HCT116 (cell line): ENCODE data around the gene SCN3A. TPM values are rescaled to one million over a fixed set of nuclear protein-coding genes. Genes with fewer than 3 reads are reported as not detected.

Source experiments
- ATAC-seq: fragments of 200-7000 bp; cut with Tn5 transposase; 2 replicates; pipeline ENCODE4 v1.9.1; 2020; ENCODE audit warnings: mild to moderate bottlenecking, moderate library complexity
- BruUV-seq: library from RNA; stranded (reverse); fragments of 400-500 nt; replicated peaks from 2 replicates; lab custom pipeline; 2021; lab: Mats Ljungman, UMichigan
- CTCF ChIA-PET: fragments of 300-600 bp; sonication (Branson Sonifier 250); formaldehyde crosslinking; loops from one replicate; lab custom pipeline; 2021; ENCODE audit warnings: antibody characterized with exemption; lab: Charles Lee
- POLR2A ChIA-PET: fragments of 300-600, 350-600 bp; sonication (Branson Sonifier 250); formaldehyde crosslinking; loops from one replicate; lab custom pipeline; 2021; ENCODE audit warnings: antibody characterized with exemption; lab: Charles Lee
- RAD21 ChIA-PET, 2 experiments: fragments of 300-600 bp; sonication (Branson Sonifier 250); formaldehyde crosslinking; loops; one replicate each; lab custom pipeline; 2023; ENCODE audit warnings: low total read pairs in 2 of 2; ENCODE audit not compliant: uncharacterized antibody in 2 of 2, unreplicated experiment in 2 of 2, low non-redundant PET in 1 of 2; lab: Charles Lee
- DNase-seq: peaks from one replicate; pipeline ENCODE4 v3.0.0-alpha.2; 2010; ENCODE audit warnings: low read depth, low spot score
- H2AFZ ChIP-seq: fragments of 200-600 bp; shearing (Covaris generic), sonication (generic); 2 replicates; pipeline ENCODE4 v1.6.1; 2017; ENCODE audit warnings: low read depth, mixed run types, mixed read lengths, antibody characterized with exemption, low read length; ENCODE audit not compliant: poor library complexity, severe bottlenecking
- H3K27ac ChIP-seq: 2 replicates; pipeline ENCODE4 v1.5.1; 2012; ENCODE audit warnings: low read depth, low read length
- H3K27me3 ChIP-seq: fragments of 200-600 bp; sonication (generic); 2 replicates; pipeline ENCODE4 v1.6.1; 2016; ENCODE audit warnings: mixed run types, low read length, mixed read lengths; ENCODE audit not compliant: insufficient read depth
- H3K36me3 ChIP-seq, 2 experiments: fragments of 200-500 bp in 1 of 2; fragments of 200-600 bp in 1 of 2; sonication (Bioruptor generic) in 1 of 2; sonication (generic) in 1 of 2; 2 replicates each; pipeline versions ENCODE4 v1.5.1 to v1.6.1; 2014 to 2016; ENCODE audit warnings: low read length in 2 of 2, inconsistent platforms in 1 of 2, mixed read lengths in 1 of 2, mixed run types in 1 of 2; ENCODE audit not compliant: insufficient read depth in 2 of 2, control insufficient read depth in 1 of 2
- H3K4me1 ChIP-seq, 2 experiments: fragments of 200-600 bp in 1 of 2; sonication (generic) in 1 of 2; 2 replicates each; pipeline versions ENCODE4 v1.5.1 to v1.6.1; 2012 to 2017; ENCODE audit warnings: low read length in 2 of 2, inconsistent platforms in 1 of 2, mild to moderate bottlenecking in 1 of 2, mixed read lengths in 1 of 2, mixed run types in 1 of 2, moderate library complexity in 1 of 2; ENCODE audit not compliant: insufficient read depth in 2 of 2, control insufficient read depth in 1 of 2
- H3K4me2 ChIP-seq: fragments of 200-600 bp; sonication (generic); 2 replicates; pipeline ENCODE4 v1.6.1; 2017; ENCODE audit warnings: mixed run types, low read length, mixed read lengths
- H3K4me3 ChIP-seq, 2 experiments: fragments of 200-600 bp in 1 of 2; sonication (generic) in 1 of 2; replicated peaks in 1 of 2; 2 replicates each; pipeline ENCODE4 v1.5.1; 2011 to 2016; ENCODE audit warnings: low read length in 2 of 2, control low read depth in 1 of 2, low read depth in 1 of 2, mild to moderate bottlenecking in 1 of 2, mixed read lengths in 1 of 2, mixed run types in 1 of 2
- H3K79me2 ChIP-seq: fragments of 200-600 bp; sonication (generic); 2 replicates; pipeline ENCODE4 v1.6.1; 2017; ENCODE audit warnings: mild to moderate bottlenecking, mixed run types, low read length, moderate library complexity, mixed read lengths; ENCODE audit not compliant: insufficient read depth
- H3K9ac ChIP-seq: fragments of 200-600 bp; sonication (generic); 2 replicates; pipeline ENCODE4 v1.6.1; 2016; ENCODE audit warnings: low read length, mixed read lengths
- H3K9me2 ChIP-seq: fragments of 200-600 bp; sonication (generic), shearing (Covaris generic); 2 replicates; pipeline ENCODE4 v1.6.1; 2017; ENCODE audit warnings: mixed run types, mild to moderate bottlenecking, moderate library complexity; ENCODE audit not compliant: insufficient read depth
- H3K9me3 ChIP-seq, 2 experiments: fragments of 200-500 bp in 1 of 2; fragments of 200-600 bp in 1 of 2; sonication (Bioruptor generic) in 1 of 2; sonication (generic) in 1 of 2; 2 replicates each; pipeline ENCODE4 v1.6.1; 2014 to 2017; ENCODE audit warnings: low read length in 2 of 2, mixed read lengths in 2 of 2, inconsistent platforms in 1 of 2, low read depth in 1 of 2, mild to moderate bottlenecking in 1 of 2, mixed run types in 1 of 2, moderate library complexity in 1 of 2; ENCODE audit not compliant: control insufficient read depth in 1 of 2, insufficient read depth in 1 of 2
- H4K20me1 ChIP-seq: fragments of 200-600 bp; sonication (generic), shearing (Covaris generic); 2 replicates; pipeline ENCODE4 v1.6.1; 2017; ENCODE audit warnings: mixed run types, mild to moderate bottlenecking, moderate library complexity; ENCODE audit not compliant: insufficient read depth
- CBX3 ChIP-seq: IDR thresholded peaks from 2 replicates; pipeline ENCODE4 v1.6.1; 2012; ENCODE audit warnings: low read depth
- CEBPB ChIP-seq: IDR thresholded peaks from 2 replicates; pipeline ENCODE4 v1.6.1; 2012; ENCODE audit warnings: low read depth
- EGR1 ChIP-seq: IDR thresholded peaks from 2 replicates; pipeline ENCODE4 v1.6.1; 2012; ENCODE audit warnings: low read depth
- ELF1 ChIP-seq: IDR thresholded peaks from 2 replicates; pipeline ENCODE4 v1.6.1; 2012; ENCODE audit warnings: low read depth, borderline replicate concordance
- EZH2 ChIP-seq: fragments of 200-600 bp; sonication (generic); IDR thresholded peaks from 2 replicates; pipeline ENCODE4 v1.6.1; 2017; ENCODE audit warnings: antibody characterized with exemption, mixed run types
- RAD21 ChIP-seq: IDR thresholded peaks from 2 replicates; pipeline ENCODE4 v1.6.1; 2012; ENCODE audit warnings: low read depth, mild to moderate bottlenecking
- SIN3A ChIP-seq: IDR thresholded peaks from 2 replicates; pipeline ENCODE4 v1.6.1; 2012; ENCODE audit warnings: low read depth
- SP1 ChIP-seq: IDR thresholded peaks from 2 replicates; pipeline ENCODE4 v1.6.1; 2012; ENCODE audit warnings: low read depth
- YY1 ChIP-seq: IDR thresholded peaks from 2 replicates; pipeline ENCODE4 v1.6.1; 2011; ENCODE audit warnings: low read length, low read depth, moderate library complexity, mild to moderate bottlenecking; ENCODE audit not compliant: insufficient replicate concordance; ENCODE audit errors: extremely low read depth
- ZFX ChIP-seq: fragments of 450-650 bp; IDR thresholded peaks from 2 replicates; pipeline ENCODE4 v1.6.1; 2017
- intact Hi-C: fragments of 100-400 bp; cut with micrococcal nuclease; formaldehyde crosslinking; loops from 2 replicates; pipeline ENCODE4 v1.10.0; 2022
- total RNA-seq: library from RNA; stranded (reverse); gene quantifications from one replicate; pipeline ENCODE4 v1.2.1, GENCODE V29; 2021; ENCODE audit not compliant: unreplicated experiment
- TF ChIP-seq, protein P1 (sequence below): IDR thresholded peaks from 2 replicates; pipeline ENCODE4 v1.6.1; 2012
- TF ChIP-seq, protein P2 (sequence below), 3 experiments: fragments of 200-600 bp in 1 of 3; sonication (generic) in 1 of 3; IDR thresholded peaks in 2 of 3; conservative IDR thresholded peaks in 1 of 3; 2 replicates each; pipeline ENCODE4 v1.5.1; 2012 to 2017; ENCODE audit warnings: low read depth in 2 of 3, low read length in 2 of 3, antibody characterized with exemption in 1 of 3, borderline replicate concordance in 1 of 3, control low read depth in 1 of 3, mild to moderate bottlenecking in 1 of 3, mixed read lengths in 1 of 3, mixed run types in 1 of 3, moderate library complexity in 1 of 3; ENCODE audit not compliant: insufficient read depth in 1 of 3

SCN3A gene
- total RNA-seq, 1 experiment from 2014 or later, result not detected

DNA sequence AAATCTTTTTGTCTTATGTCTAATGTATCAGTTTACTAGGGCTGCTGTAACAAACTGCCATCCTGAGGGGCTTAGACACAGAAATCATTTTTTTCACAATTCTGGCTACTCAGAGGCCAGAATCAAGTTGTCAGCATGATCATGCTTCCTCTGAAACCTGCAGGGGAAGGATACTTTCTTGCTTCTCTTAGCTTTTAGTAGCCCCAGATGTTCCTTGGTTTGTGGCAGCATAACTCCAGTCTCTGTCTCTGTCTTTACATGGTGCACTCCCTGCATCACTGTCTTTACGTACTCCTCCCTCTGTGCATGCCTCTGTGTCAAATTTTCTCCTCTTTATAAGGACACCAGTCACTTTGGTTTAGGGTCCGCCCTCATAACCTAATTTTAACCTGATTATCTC lies 2.0 kb upstream of the SCN3A start:
- Histone ChIP-seq H3K4me2 (no peak overlapping the region), H3K27ac (no peak overlapping the region), H3K9ac (no peak overlapping the region), H3K9me2 (no peaks in the 10 kb centered on the region), H3K27me3 (peaks cover 24% of the 10 kb centered on the region), H3K9me3 (no peaks in the 10 kb centered on the region), H2AFZ (no peak overlapping the region), H3K36me3 (no peaks in the 10 kb centered on the region), H4K20me1 (no peaks in the 10 kb centered on the region; the same call in 1 of the 2 replicates), H3K4me1 (no peaks in the 10 kb centered on the region), H3K4me3 (no peak overlapping the region), H3K79me2 (no peaks in the 10 kb centered on the region)
- DNase-seq, result no peak
- TF ChIP-seq, protein P1, sequence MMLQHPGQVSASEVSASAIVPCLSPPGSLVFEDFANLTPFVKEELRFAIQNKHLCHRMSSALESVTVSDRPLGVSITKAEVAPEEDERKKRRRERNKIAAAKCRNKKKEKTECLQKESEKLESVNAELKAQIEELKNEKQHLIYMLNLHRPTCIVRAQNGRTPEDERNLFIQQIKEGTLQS, result no peak
- no peak for TF ChIP-seq SP1
- TF ChIP-seq SIN3A, result no peak
- TF ChIP-seq, protein P2, sequence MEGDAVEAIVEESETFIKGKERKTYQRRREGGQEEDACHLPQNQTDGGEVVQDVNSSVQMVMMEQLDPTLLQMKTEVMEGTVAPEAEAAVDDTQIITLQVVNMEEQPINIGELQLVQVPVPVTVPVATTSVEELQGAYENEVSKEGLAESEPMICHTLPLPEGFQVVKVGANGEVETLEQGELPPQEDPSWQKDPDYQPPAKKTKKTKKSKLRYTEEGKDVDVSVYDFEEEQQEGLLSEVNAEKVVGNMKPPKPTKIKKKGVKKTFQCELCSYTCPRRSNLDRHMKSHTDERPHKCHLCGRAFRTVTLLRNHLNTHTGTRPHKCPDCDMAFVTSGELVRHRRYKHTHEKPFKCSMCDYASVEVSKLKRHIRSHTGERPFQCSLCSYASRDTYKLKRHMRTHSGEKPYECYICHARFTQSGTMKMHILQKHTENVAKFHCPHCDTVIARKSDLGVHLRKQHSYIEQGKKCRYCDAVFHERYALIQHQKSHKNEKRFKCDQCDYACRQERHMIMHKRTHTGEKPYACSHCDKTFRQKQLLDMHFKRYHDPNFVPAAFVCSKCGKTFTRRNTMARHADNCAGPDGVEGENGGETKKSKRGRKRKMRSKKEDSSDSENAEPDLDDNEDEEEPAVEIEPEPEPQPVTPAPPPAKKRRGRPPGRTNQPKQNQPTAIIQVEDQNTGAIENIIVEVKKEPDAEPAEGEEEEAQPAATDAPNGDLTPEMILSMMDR (IDR thresholded peaks at IDR 0.05 in 2 of 3, conservative IDR thresholded peaks at IDR 0.05 in 1 of 3; ENCODE audit: borderline replicate concordance in 1 of 3, insufficient read depth in 1 of 3, low read depth in 2 of 3, low read length in 2 of 3), result no peak
- no peak for TF ChIP-seq CEBPB
- TF ChIP-seq YY1, result no peak
- no peak for TF ChIP-seq RAD21
- TF ChIP-seq EZH2, result no peak
- no peak for TF ChIP-seq ZFX
- no peak for TF ChIP-seq EGR1
- no peak for TF ChIP-seq ELF1
- no peak for TF ChIP-seq CBX3
- CTCF ChIA-PET, result no interaction called here
- ATAC-seq, result no peak
- POLR2A ChIA-PET, result no interaction called here
- intact Hi-C loops, result loop anchor here (2.0 kb wide), 1 partner anchor 189 kb away; no protein-coding TSS in a partner anchor
- BruUV-seq, result no TSS peak
- RAD21 ChIA-PET, result no interaction called here
